Cardiac muscle cell (in vitro differentiated cells and primary cell): ENCODE data around the gene KIAA1671. TPM values are rescaled to one million over a fixed set of nuclear protein-coding genes. Genes with fewer than 3 reads are reported as not detected.

Source experiments
- DNase-seq, 2 donors: peaks; one replicate each; pipeline versions ENCODE4 v3.0.0 to v3.0.0-alpha.2; 2010 to 2017; ENCODE audit warnings: low read depth in 1 of 2, low spot score in 1 of 2
- H3K27ac ChIP-seq: fragments of 200-600 bp; sonication (generic); 2 replicates; pipeline ENCODE4 v1.5.1; 2016
- H3K27me3 ChIP-seq: fragments of 200-600 bp; sonication (generic); 2 replicates; pipeline ENCODE4 v1.6.0; 2016; ENCODE audit warnings: control low read depth
- H3K36me3 ChIP-seq: fragments of 200-600 bp; sonication (generic); 2 replicates; pipeline ENCODE4 v1.5.1; 2016; ENCODE audit warnings: control low read depth
- H3K4me1 ChIP-seq: fragments of 200-600 bp; sonication (generic); 2 replicates; pipeline ENCODE4 v1.8.1; 2017; ENCODE audit warnings: low read depth, mild to moderate bottlenecking, mixed run types
- H3K4me3 ChIP-seq: fragments of 200-600 bp; sonication (generic); 2 replicates; pipeline ENCODE4 v1.5.1; 2016; ENCODE audit warnings: mild to moderate bottlenecking
- H3K9me3 ChIP-seq: fragments of 200-600 bp; sonication (generic); 2 replicates; pipeline ENCODE4 v1.5.1; 2017; ENCODE audit warnings: low read depth, mild to moderate bottlenecking, control low read depth
- polyA plus RNA-seq: library from polyadenylated mRNA; unstranded; fragments of >200 nt; fragmentation: Nextera tagmentation; extraction: Ambion mirVana; gene quantifications from 2 replicates; pipeline ENCODE4 v1.2.1, GENCODE V29; 2016
- total RNA-seq: library from RNA; depleted of rRNA; stranded (reverse); fragments of >200 nt; gene quantifications from 2 replicates; pipeline ENCODE4 v1.2.3, GENCODE V29; 2016
- TF ChIP-seq, protein P1 (sequence below): IDR thresholded peaks from 2 replicates; pipeline ENCODE4 v1.5.1; 2012; ENCODE audit warnings: low read depth, mild to moderate bottlenecking, low read length

Gene KIAA1671
- total and polyA plus RNA-seq, 2 experiments from 2014 or later, result 10.9 to 37.3 TPM

DNA sequence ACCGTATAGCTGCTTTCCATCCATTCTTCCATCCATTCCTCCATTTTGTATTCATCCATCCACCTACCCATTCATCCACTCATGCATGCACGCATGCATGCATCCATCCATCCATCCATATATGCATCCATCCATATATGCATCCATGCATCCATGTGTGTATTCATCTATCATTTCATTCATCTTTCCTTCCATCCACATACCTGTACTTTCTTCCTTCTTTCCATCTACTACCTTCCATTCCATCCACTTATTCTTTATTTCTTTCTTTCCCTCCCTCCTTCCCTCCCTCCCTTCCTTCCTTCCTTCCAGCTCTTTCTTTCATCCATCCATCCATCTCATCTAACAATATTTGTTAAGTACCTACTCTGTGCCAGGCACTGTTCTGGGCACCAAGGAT lies 19.9 kb downstream of the KIAA1671 start:
- TF ChIP-seq, protein P1, sequence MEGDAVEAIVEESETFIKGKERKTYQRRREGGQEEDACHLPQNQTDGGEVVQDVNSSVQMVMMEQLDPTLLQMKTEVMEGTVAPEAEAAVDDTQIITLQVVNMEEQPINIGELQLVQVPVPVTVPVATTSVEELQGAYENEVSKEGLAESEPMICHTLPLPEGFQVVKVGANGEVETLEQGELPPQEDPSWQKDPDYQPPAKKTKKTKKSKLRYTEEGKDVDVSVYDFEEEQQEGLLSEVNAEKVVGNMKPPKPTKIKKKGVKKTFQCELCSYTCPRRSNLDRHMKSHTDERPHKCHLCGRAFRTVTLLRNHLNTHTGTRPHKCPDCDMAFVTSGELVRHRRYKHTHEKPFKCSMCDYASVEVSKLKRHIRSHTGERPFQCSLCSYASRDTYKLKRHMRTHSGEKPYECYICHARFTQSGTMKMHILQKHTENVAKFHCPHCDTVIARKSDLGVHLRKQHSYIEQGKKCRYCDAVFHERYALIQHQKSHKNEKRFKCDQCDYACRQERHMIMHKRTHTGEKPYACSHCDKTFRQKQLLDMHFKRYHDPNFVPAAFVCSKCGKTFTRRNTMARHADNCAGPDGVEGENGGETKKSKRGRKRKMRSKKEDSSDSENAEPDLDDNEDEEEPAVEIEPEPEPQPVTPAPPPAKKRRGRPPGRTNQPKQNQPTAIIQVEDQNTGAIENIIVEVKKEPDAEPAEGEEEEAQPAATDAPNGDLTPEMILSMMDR, result no peak
- H3K27ac ChIP-seq, result no peak overlapping the region
- H3K4me1 ChIP-seq, result peaks cover 38% of the 10 kb centered on the region
- no peaks in the 10 kb centered on the region for H3K27me3 ChIP-seq
- DNase-seq, result no peak
- no peak overlapping the region for H3K4me3 ChIP-seq
- H3K36me3 ChIP-seq, result no peaks in the 10 kb centered on the region
- H3K9me3 ChIP-seq, result no peaks in the 10 kb centered on the region

DNA sequence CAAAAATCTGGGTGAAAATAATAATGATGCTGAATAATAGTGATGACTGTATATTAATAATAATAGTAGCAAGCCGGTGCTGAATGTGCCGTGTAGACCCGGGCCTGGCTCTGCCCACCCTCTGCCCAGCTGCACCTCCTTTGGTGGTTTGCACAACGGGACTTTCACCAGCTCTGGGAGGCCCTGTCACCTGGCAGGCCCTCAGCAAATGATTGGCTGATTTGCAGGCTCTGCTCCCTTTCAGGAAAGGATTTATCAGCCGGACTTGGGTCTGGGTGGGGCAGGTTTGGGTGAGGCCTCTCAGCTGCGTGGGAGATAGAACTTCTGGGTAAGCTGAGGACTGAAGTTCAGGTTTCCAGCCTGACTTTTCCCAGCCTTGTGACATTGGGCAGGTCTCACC lies 21.4 kb downstream of the KIAA1671 start:
- TF ChIP-seq, protein P1, result no peak
- Histone ChIP-seq H3K27me3 (no peaks in the 10 kb centered on the region), H3K27ac (peak overlapping the region; percentile 57), H3K4me1 (peaks cover 46% of the 10 kb centered on the region), H3K36me3 (no peaks in the 10 kb centered on the region), H3K4me3 (no peak overlapping the region), H3K9me3 (no peaks in the 10 kb centered on the region)
- DNase-seq, result no peak

GRCh38 chr22:24975125-24975640 lies 22.7 kb downstream of the KIAA1671 start:
- Histone ChIP-seq H3K4me3 (no peak overlapping the region), H3K27me3 (no peaks in the 10 kb centered on the region), H3K27ac (peak overlapping the region; percentile 89), H3K9me3 (no peaks in the 10 kb centered on the region), H3K36me3 (no peaks in the 10 kb centered on the region), H3K4me1 (peaks cover 38% of the 10 kb centered on the region)
- no peak for DNase-seq
- TF ChIP-seq, protein P1, result no peak

- peak in 1 of 2 donors; percentile 72 for DNase-seq
- Histone ChIP-seq H3K36me3 (no peaks in the 10 kb centered on the region), H3K27ac (peak overlapping the region; percentile 89)
Measured at GRCh38 chr22:24975813-24976341, 23.4 kb downstream of the KIAA1671 start.

GRCh38 chr22:24976442-24977218 lies 24.1 kb downstream of the KIAA1671 start:
- no peak for DNase-seq
- TF ChIP-seq, protein P1, result no peak
- no peaks in the 10 kb centered on the region for H3K27me3 ChIP-seq
- H3K4me1 ChIP-seq, result peaks cover 32% of the 10 kb centered on the region
- no peak overlapping the region for H3K4me3 ChIP-seq
- H3K36me3 ChIP-seq, result no peaks in the 10 kb centered on the region
- H3K9me3 ChIP-seq, result no peaks in the 10 kb centered on the region
- peak overlapping the region; percentile 89 for H3K27ac ChIP-seq

More at GRCh38 chr22:24975813-24976341, 23.4 kb downstream of the KIAA1671 start:
- H3K27me3 ChIP-seq, result no peaks in the 10 kb centered on the region
- H3K4me3 ChIP-seq, result no peak overlapping the region
- H3K9me3 ChIP-seq, result no peaks in the 10 kb centered on the region
- TF ChIP-seq, protein P1, result no peak
- peaks cover 32% of the 10 kb centered on the region for H3K4me1 ChIP-seq
